OCI-LY1 (cell line): ENCODE measurements around the gene RBL1.

Experiments used
- H2AFZ ChIP-seq: fragments of 200-600 bp; sonication (generic), shearing (Covaris generic); 2 replicates; pipeline ENCODE4 v1.6.0; 2014; ENCODE audit warnings: antibody characterized with exemption, mild to moderate bottlenecking, low read length
- H3F3A ChIP-seq: fragments of 200-600 bp; sonication (generic), shearing (Covaris generic); 2 replicates; pipeline ENCODE4 v1.6.0; 2014; ENCODE audit warnings: mild to moderate bottlenecking, antibody characterized with exemption, low read length, moderate library complexity; ENCODE audit not compliant: insufficient read depth
- H3K27ac ChIP-seq: fragments of 200-600 bp; sonication (generic); 2 replicates; pipeline ENCODE4 v1.5.1; 2014; ENCODE audit warnings: low read length, mixed run types, mild to moderate bottlenecking, low read depth; ENCODE audit not compliant: poor library complexity, severe bottlenecking
- H3K27me3 ChIP-seq: fragments of 200-600 bp; sonication (generic); 2 replicates; pipeline ENCODE4 v1.6.0; 2014; ENCODE audit warnings: antibody characterized with exemption, mild to moderate bottlenecking, low read length, moderate library complexity; ENCODE audit not compliant: insufficient read depth
- H3K36me3 ChIP-seq: fragments of 200-600 bp; sonication (generic); 2 replicates; pipeline ENCODE4 v1.6.1; 2014; ENCODE audit warnings: mild to moderate bottlenecking, antibody characterized with exemption, low read length, moderate library complexity, mixed read lengths; ENCODE audit not compliant: insufficient read depth
- H3K4me1 ChIP-seq: fragments of 200-600 bp; sonication (generic); 2 replicates; pipeline ENCODE4 v1.5.1; 2014; ENCODE audit warnings: mild to moderate bottlenecking, low read length, moderate library complexity; ENCODE audit not compliant: insufficient read depth, severe bottlenecking
- H3K4me2 ChIP-seq: fragments of 200-600 bp; sonication (generic), shearing (Covaris generic); 2 replicates; pipeline ENCODE4 v1.6.1; 2014; ENCODE audit warnings: low read length
- H3K4me3 ChIP-seq: fragments of 200-600 bp; sonication (generic); 2 replicates; pipeline ENCODE4 v1.5.1; 2014; ENCODE audit warnings: low read length, low read depth, mild to moderate bottlenecking, mixed read lengths; ENCODE audit not compliant: poor library complexity, severe bottlenecking
- H3K79me2 ChIP-seq: fragments of 200-600 bp; shearing (Covaris generic); 2 replicates; pipeline ENCODE4 v1.6.1; 2016; ENCODE audit warnings: mixed run types, low read length, mixed read lengths; ENCODE audit not compliant: insufficient read depth
- H3K9ac ChIP-seq: fragments of 200-600 bp; sonication (generic), shearing (Covaris generic); 2 replicates; pipeline ENCODE4 v1.6.1; 2014; ENCODE audit warnings: mild to moderate bottlenecking, low read length, mixed read lengths
- H3K9me2 ChIP-seq: fragments of 200-600 bp; sonication (generic), shearing (Covaris generic); 2 replicates; pipeline ENCODE4 v1.6.1; 2014; ENCODE audit warnings: low read depth, mild to moderate bottlenecking, low read length, mixed read lengths
- H3K9me3 ChIP-seq: fragments of 200-600 bp; shearing (Covaris generic); 2 replicates; pipeline ENCODE4 v1.6.1; 2014; ENCODE audit warnings: low read length, mixed read lengths
- H4K20me1 ChIP-seq: fragments of 200-600 bp; sonication (generic), shearing (Covaris generic); 2 replicates; pipeline ENCODE4 v1.6.0; 2016; ENCODE audit warnings: mild to moderate bottlenecking, low read length; ENCODE audit not compliant: insufficient read depth
- CTCF ChIP-seq: fragments of 200-600 bp; sonication (generic), shearing (Covaris generic); IDR thresholded peaks from 2 replicates; pipeline ENCODE4 v1.5.1; 2017; ENCODE audit warnings: mild to moderate bottlenecking, antibody characterized with exemption, low read length, moderate library complexity, mixed read lengths
- EZH2 ChIP-seq: fragments of 200-600 bp; sonication (generic), shearing (Covaris generic); IDR thresholded peaks from 2 replicates; pipeline ENCODE4 v1.8.0; 2017; ENCODE audit warnings: borderline replicate concordance, mixed run types, mild to moderate bottlenecking, antibody characterized with exemption, low read length, moderate library complexity, mixed read lengths

RBL1 gene

DNA sequence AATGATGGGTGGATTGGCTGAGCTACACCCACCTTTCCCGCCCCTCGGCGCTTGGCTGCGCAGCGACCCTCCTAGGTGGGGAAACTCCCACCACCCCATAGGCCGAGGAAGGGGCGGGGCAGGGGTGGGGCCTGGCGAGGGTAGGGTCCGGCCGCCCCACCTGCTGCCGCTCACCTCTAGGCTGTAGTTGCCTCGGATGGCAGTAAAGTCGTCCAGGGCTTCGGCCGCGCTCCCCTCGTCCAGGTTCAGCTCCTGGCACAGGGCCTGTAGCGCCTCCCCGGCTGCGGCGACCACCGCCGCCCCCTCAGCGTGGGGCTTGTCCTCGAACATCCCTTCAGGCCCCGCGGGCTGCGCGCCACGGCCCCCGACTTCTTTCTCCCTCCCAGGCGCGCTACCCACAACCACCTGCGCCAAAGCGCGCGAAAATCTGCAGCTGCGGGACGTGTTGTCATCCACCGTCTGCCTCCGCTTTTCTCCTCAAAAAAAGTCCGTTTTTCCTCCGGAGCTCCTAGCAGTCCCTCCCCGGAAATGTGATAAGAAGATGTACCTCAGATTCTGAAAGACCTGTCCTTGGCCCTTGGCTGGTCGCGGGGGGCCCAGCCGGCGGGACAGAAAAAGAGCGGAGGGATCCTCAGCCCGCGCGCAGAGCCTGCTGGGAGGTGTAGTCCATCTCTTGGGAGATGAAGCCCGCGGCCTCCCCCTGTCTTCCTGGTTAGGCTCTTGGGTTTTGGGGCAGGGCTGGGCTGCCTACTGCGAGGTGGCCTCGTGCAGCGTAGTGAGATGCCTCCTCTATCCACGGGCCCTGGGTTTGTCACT is at the start of gene RBL1:
Gene RBL1, minus strand, starts transcription at position 399 of the 816 bp plus-strand sequence. Its CDS starts 69 bp downstream, at position 330.
- Histone ChIP-seq H3K4me1 (peaks cover 32% of the 10 kb centered on the region), H3K4me2 (peak within 1 kb of the TSS; percentile 97), H3K36me3 (peaks cover 31% of the 10 kb centered on the region), H3K4me3 (peak within 1 kb of the TSS; percentile 92), H3K9me3 (no peaks in the 10 kb centered on the region), H3K9ac (peak within 1 kb of the TSS; percentile 99), H2AFZ (peak within 1 kb of the TSS; percentile 90), H3F3A (no peaks in the 10 kb centered on the region), H4K20me1 (no peaks in the 10 kb centered on the region), H3K27me3 (no peaks in the 10 kb centered on the region), H3K79me2 (peaks cover 37% of the 10 kb centered on the region), H3K9me2 (no peaks in the 10 kb centered on the region), H3K27ac (peak within 1 kb of the TSS; percentile 91)
- TF ChIP-seq EZH2 = no peak
- TF ChIP-seq CTCF = no peak; the same call in 1 of the 2 replicates

DNA sequence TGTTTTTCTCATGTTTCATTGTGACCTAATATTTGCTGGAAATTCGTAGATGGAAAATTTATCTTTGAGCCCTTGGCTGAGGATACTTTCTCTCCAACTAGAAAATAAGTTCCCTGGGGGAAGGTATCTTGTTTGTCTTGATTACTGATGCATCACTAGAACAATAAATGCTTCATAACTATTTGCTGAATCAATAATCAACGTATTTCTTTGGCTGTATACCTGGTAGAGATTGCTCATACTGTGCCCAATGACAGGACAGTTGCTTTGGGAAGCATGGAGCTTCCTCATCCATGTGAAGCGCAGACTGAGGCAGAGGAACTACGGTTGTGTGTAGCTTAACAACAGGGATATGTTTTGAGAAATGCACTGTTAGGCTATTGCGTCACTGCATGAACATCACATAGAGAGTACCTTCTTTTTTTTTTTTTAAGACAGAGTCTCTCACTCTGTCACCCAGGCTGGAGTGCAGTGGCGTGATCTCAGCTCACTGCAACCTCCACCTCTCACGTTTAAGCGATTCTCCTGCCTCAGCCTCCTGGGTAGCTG is 49.1 kb upstream of the RBL1 start:
- no peaks in the 10 kb centered on the region for H3K9me2 ChIP-seq
- no peaks in the 10 kb centered on the region for H3K36me3 ChIP-seq
- H3K27me3 ChIP-seq = no peaks in the 10 kb centered on the region
- no peaks in the 10 kb centered on the region for H4K20me1 ChIP-seq
- no peaks in the 10 kb centered on the region for H3F3A ChIP-seq
- H3K4me3 ChIP-seq = no peak overlapping the region
- no peak overlapping the region for H2AFZ ChIP-seq
- no peak overlapping the region for H3K27ac ChIP-seq
- no peak for TF ChIP-seq CTCF
- no peak for TF ChIP-seq EZH2
- no peaks in the 10 kb centered on the region for H3K4me1 ChIP-seq
- H3K79me2 ChIP-seq = no peaks in the 10 kb centered on the region
- H3K9me3 ChIP-seq = no peaks in the 10 kb centered on the region
- H3K9ac ChIP-seq = no peak overlapping the region
- H3K4me2 ChIP-seq = no peak overlapping the region

- no peaks in the 10 kb centered on the region for H3K4me1 ChIP-seq
- no peaks in the 10 kb centered on the region for H4K20me1 ChIP-seq
- H3K4me2 ChIP-seq = no peak overlapping the region
- no peaks in the 10 kb centered on the region for H3K9me3 ChIP-seq
- no peak overlapping the region for H3K27ac ChIP-seq
- TF ChIP-seq EZH2 = no peak
- no peak for TF ChIP-seq CTCF
- H3K27me3 ChIP-seq = no peaks in the 10 kb centered on the region
- no peak overlapping the region for H2AFZ ChIP-seq
- no peak overlapping the region for H3K4me3 ChIP-seq
- H3K9ac ChIP-seq = no peak overlapping the region
- no peaks in the 10 kb centered on the region for H3K79me2 ChIP-seq
- no peaks in the 10 kb centered on the region for H3K36me3 ChIP-seq
- H3F3A ChIP-seq = no peaks in the 10 kb centered on the region
- H3K9me2 ChIP-seq = no peaks in the 10 kb centered on the region
Measured at GRCh38 chr20:37142708-37143107, 46.9 kb upstream of the RBL1 start.
